ENCODE data around the gene BDKRB1.

Gene BDKRB1

GRCh38 chr14:96238676-96239265, 17.2 kb upstream of the BDKRB1 start:
- Histone ChIP-seq H2BK120ac (ENCODE audit: low read depth, low read length) (no peak overlapping the region), H3K4me1 (ENCODE audit: control insufficient read depth in 2 of 2, insufficient read depth in 1 of 2, low read depth in 1 of 2, low read length in 2 of 2) (no peaks in the 10 kb centered on the region), H3K14ac (ENCODE audit: low read length) (no peak overlapping the region), H3K4me3 (ENCODE audit: low read length in 2 of 2) (no peak overlapping the region), H3K9me3 (replicated peaks in 1 of 2; ENCODE audit: control insufficient read depth in 2 of 2, insufficient read depth in 1 of 2, low read depth in 1 of 2, low read length in 2 of 2) (no peaks in the 10 kb centered on the region), H2BK5ac (ENCODE audit: low read length) (no peak overlapping the region), H3K18ac (ENCODE audit: low read length) (peak overlapping the region; percentile 33), H2AK5ac (ENCODE audit: low read depth, low read length) (no peak overlapping the region), H2BK15ac (ENCODE audit: low read length) (no peak overlapping the region), H4K8ac (ENCODE audit: low read depth, low read length) (no peak overlapping the region), H4K91ac (ENCODE audit: low read depth, low read length, poor library complexity) (no peak overlapping the region), H2BK12ac (ENCODE audit: low read length) (no peak overlapping the region), H3K79me1 (ENCODE audit: low read depth, low read length) (no peaks in the 10 kb centered on the region), H3K36me3 (replicated peaks in 1 of 2; ENCODE audit: control insufficient read depth in 2 of 2, insufficient read depth in 2 of 2, low read length in 2 of 2) (no peaks in the 10 kb centered on the region), H3K4me2 (ENCODE audit: insufficient read depth, low read length, poor library complexity, severe bottlenecking) (no peak overlapping the region), H3K27ac (replicated peaks; ENCODE audit: low read length) (no peak overlapping the region), H3K27me3 (ENCODE audit: control insufficient read depth in 3 of 3, insufficient read depth in 3 of 3, low read depth in 1 of 3, low read length in 3 of 3) (no peaks in the 10 kb centered on the region), H3K4ac (ENCODE audit: low read length) (no peak overlapping the region), H3K23ac (ENCODE audit: low read depth, low read length, poor library complexity) (no peak overlapping the region), H3K9ac (ENCODE audit: low read depth, low read length, poor library complexity) (no peak overlapping the region), H2AFZ (ENCODE audit: low read length) (no peak overlapping the region)
- no peak for DNase-seq (ENCODE audit: low spot score)
- WGBS, 2 donors (ENCODE audit: extremely low coverage in 2 of 2, insufficient read length in 2 of 2, insufficient replicate concordance in 1 of 2), result no CpG with 5 or more reads among the region's 7 CpGs

GRCh38 chr14:96239711-96240141, 16.3 kb upstream of the BDKRB1 start:
- H3K27ac ChIP-seq (replicated peaks; ENCODE audit: low read length), result no peak overlapping the region
- no peak overlapping the region for H2BK120ac ChIP-seq (ENCODE audit: low read depth, low read length)
- no peak overlapping the region for H3K23ac ChIP-seq (ENCODE audit: low read depth, low read length, poor library complexity)
- H2BK15ac ChIP-seq (ENCODE audit: low read length), result no peak overlapping the region
- no peaks in the 10 kb centered on the region for H3K36me3 ChIP-seq (replicated peaks in 1 of 2; ENCODE audit: control insufficient read depth in 2 of 2, insufficient read depth in 2 of 2, low read length in 2 of 2)
- H2AFZ ChIP-seq (ENCODE audit: low read length), result no peak overlapping the region
- no peak overlapping the region for H4K91ac ChIP-seq (ENCODE audit: low read depth, low read length, poor library complexity)
- H3K14ac ChIP-seq (ENCODE audit: low read length), result no peak overlapping the region
- no peaks in the 10 kb centered on the region for H3K27me3 ChIP-seq (ENCODE audit: control insufficient read depth in 3 of 3, insufficient read depth in 3 of 3, low read depth in 1 of 3, low read length in 3 of 3)
- H4K8ac ChIP-seq (ENCODE audit: low read depth, low read length), result no peak overlapping the region
- H3K79me1 ChIP-seq (ENCODE audit: low read depth, low read length), result no peaks in the 10 kb centered on the region
- H3K18ac ChIP-seq (ENCODE audit: low read length), result no peak overlapping the region
- peak overlapping the region; percentile 14 for H2BK5ac ChIP-seq (ENCODE audit: low read length)
- H3K9me3 ChIP-seq (replicated peaks in 1 of 2; ENCODE audit: control insufficient read depth in 2 of 2, insufficient read depth in 1 of 2, low read depth in 1 of 2, low read length in 2 of 2), result no peaks in the 10 kb centered on the region
- H3K4ac ChIP-seq (ENCODE audit: low read length), result no peak overlapping the region
- H3K4me3 ChIP-seq (ENCODE audit: low read length in 2 of 2), result no peak overlapping the region
- no peaks in the 10 kb centered on the region for H3K4me1 ChIP-seq (ENCODE audit: control insufficient read depth in 2 of 2, insufficient read depth in 1 of 2, low read depth in 1 of 2, low read length in 2 of 2)
- DNase-seq (ENCODE audit: low spot score), result no peak
- no CpG with 5 or more reads among the region's 9 CpGs for WGBS, 2 donors (ENCODE audit: extremely low coverage in 2 of 2, insufficient read length in 2 of 2, insufficient replicate concordance in 1 of 2)
- H3K9ac ChIP-seq (ENCODE audit: low read depth, low read length, poor library complexity), result no peak overlapping the region
- H3K4me2 ChIP-seq (ENCODE audit: insufficient read depth, low read length, poor library complexity, severe bottlenecking), result no peak overlapping the region
- H2BK12ac ChIP-seq (ENCODE audit: low read length), result no peak overlapping the region
- no peak overlapping the region for H2AK5ac ChIP-seq (ENCODE audit: low read depth, low read length)

GRCh38 chr14:96240641-96241040, 15.4 kb upstream of the BDKRB1 start:
- no peak for DNase-seq (ENCODE audit: low spot score)
- Histone ChIP-seq H4K91ac (ENCODE audit: low read depth, low read length, poor library complexity) (no peak overlapping the region), H3K79me1 (ENCODE audit: low read depth, low read length) (no peaks in the 10 kb centered on the region), H3K27ac (replicated peaks; ENCODE audit: low read length) (no peak overlapping the region), H3K14ac (ENCODE audit: low read length) (peak overlapping the region; percentile 49), H3K9me3 (replicated peaks in 1 of 2; ENCODE audit: control insufficient read depth in 2 of 2, insufficient read depth in 1 of 2, low read depth in 1 of 2, low read length in 2 of 2) (no peaks in the 10 kb centered on the region), H2AFZ (ENCODE audit: low read length) (no peak overlapping the region), H4K8ac (ENCODE audit: low read depth, low read length) (no peak overlapping the region), H3K9ac (ENCODE audit: low read depth, low read length, poor library complexity) (peak overlapping the region; percentile 9), H3K4ac (ENCODE audit: low read length) (peak overlapping the region; percentile 17), H2BK12ac (ENCODE audit: low read length) (no peak overlapping the region), H3K4me1 (ENCODE audit: control insufficient read depth in 2 of 2, insufficient read depth in 1 of 2, low read depth in 1 of 2, low read length in 2 of 2) (no peaks in the 10 kb centered on the region), H2AK5ac (ENCODE audit: low read depth, low read length) (peak overlapping the region; percentile 13), H3K4me2 (ENCODE audit: insufficient read depth, low read length, poor library complexity, severe bottlenecking) (no peak overlapping the region), H3K27me3 (ENCODE audit: control insufficient read depth in 3 of 3, insufficient read depth in 3 of 3, low read depth in 1 of 3, low read length in 3 of 3) (no peaks in the 10 kb centered on the region), H3K23ac (ENCODE audit: low read depth, low read length, poor library complexity) (peak overlapping the region; percentile 71), H2BK15ac (ENCODE audit: low read length) (no peak overlapping the region), H2BK5ac (ENCODE audit: low read length) (peak overlapping the region; percentile 14), H3K4me3 (ENCODE audit: low read length in 2 of 2) (no peak overlapping the region), H2BK120ac (ENCODE audit: low read depth, low read length) (no peak overlapping the region), H3K18ac (ENCODE audit: low read length) (no peak overlapping the region), H3K36me3 (replicated peaks in 1 of 2; ENCODE audit: control insufficient read depth in 2 of 2, insufficient read depth in 2 of 2, low read length in 2 of 2) (no peaks in the 10 kb centered on the region)
- WGBS, 2 donors (ENCODE audit: extremely low coverage in 2 of 2, insufficient read length in 2 of 2, insufficient replicate concordance in 1 of 2), result no CpG with 5 or more reads among the region's 18 CpGs

GRCh38 chr14:96242126-96242525, 13.9 kb upstream of the BDKRB1 start:
- Histone ChIP-seq H3K27me3 (ENCODE audit: control insufficient read depth in 3 of 3, insufficient read depth in 3 of 3, low read depth in 1 of 3, low read length in 3 of 3) (no peaks in the 10 kb centered on the region), H2BK15ac (ENCODE audit: low read length) (no peak overlapping the region), H2BK12ac (ENCODE audit: low read length) (no peak overlapping the region), H3K18ac (ENCODE audit: low read length) (no peak overlapping the region), H3K23ac (ENCODE audit: low read depth, low read length, poor library complexity) (no peak overlapping the region), H3K9me3 (replicated peaks in 1 of 2; ENCODE audit: control insufficient read depth in 2 of 2, insufficient read depth in 1 of 2, low read depth in 1 of 2, low read length in 2 of 2) (no peaks in the 10 kb centered on the region), H3K4me2 (ENCODE audit: insufficient read depth, low read length, poor library complexity, severe bottlenecking) (no peak overlapping the region), H3K27ac (replicated peaks; ENCODE audit: low read length) (no peak overlapping the region), H3K14ac (ENCODE audit: low read length) (no peak overlapping the region), H2BK5ac (ENCODE audit: low read length) (no peak overlapping the region), H2AFZ (ENCODE audit: low read length) (no peak overlapping the region), H3K4ac (ENCODE audit: low read length) (no peak overlapping the region), H2BK120ac (ENCODE audit: low read depth, low read length) (no peak overlapping the region), H4K91ac (ENCODE audit: low read depth, low read length, poor library complexity) (no peak overlapping the region), H4K8ac (ENCODE audit: low read depth, low read length) (no peak overlapping the region), H2AK5ac (ENCODE audit: low read depth, low read length) (no peak overlapping the region), H3K4me3 (ENCODE audit: low read length in 2 of 2) (no peak overlapping the region), H3K36me3 (replicated peaks in 1 of 2; ENCODE audit: control insufficient read depth in 2 of 2, insufficient read depth in 2 of 2, low read length in 2 of 2) (no peaks in the 10 kb centered on the region), H3K79me1 (ENCODE audit: low read depth, low read length) (no peaks in the 10 kb centered on the region), H3K4me1 (ENCODE audit: control insufficient read depth in 2 of 2, insufficient read depth in 1 of 2, low read depth in 1 of 2, low read length in 2 of 2) (peaks cover 0 to 4% of the 10 kb centered on the region in 2 donors), H3K9ac (ENCODE audit: low read depth, low read length, poor library complexity) (no peak overlapping the region)
- no CpG with 5 or more reads among the region's 10 CpGs for WGBS, 2 donors (ENCODE audit: extremely low coverage in 2 of 2, insufficient read length in 2 of 2, insufficient replicate concordance in 1 of 2)
- DNase-seq (ENCODE audit: low spot score), result no peak
